ENCODE data around the gene NDST1.

The NDST1 gene

DNA sequence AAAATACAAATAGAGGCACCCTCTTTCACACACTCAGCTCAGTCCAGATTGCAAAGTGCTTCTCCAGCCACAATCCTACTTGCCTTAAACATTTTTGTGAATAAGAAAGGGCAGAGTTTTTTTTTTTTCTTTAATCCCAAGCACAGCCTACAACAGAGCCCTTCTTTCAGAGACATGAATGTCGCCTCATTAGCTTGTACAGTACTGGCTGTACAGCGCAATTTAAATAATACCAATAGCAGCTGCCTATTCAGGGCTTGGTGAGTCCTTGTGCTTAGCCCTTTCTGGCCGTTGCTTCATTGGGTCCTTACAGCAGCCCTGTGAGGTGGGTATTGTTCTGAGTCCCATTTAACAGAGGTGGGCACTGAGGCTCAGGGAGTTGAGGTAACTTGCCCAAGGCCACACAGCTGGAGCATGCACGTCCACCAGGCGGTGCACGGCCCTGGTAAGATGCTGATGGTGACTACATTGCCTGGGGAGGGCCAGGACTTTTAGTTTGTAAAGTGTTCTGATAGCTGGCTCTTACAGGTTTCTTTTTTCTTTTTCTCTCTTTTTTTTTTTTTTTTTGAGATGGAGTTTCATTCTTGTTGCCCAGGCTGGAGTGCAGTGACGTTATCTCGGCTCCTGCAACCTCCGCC lies 23.1 kb downstream of the NDST1 start:
- Histone ChIP-seq H3K4me1 (ENCODE audit: insufficient read depth, low read length) (no peaks in the 10 kb centered on the region), H3K36me3 (ENCODE audit: insufficient read depth, low read length) (no peaks in the 10 kb centered on the region), H2AFZ (ENCODE audit: low read depth, low read length) (no peak overlapping the region), H3K79me2 (ENCODE audit: insufficient read depth, low read length) (no peaks in the 10 kb centered on the region), H3K4me3 (ENCODE audit: low read depth in 1 of 2, low read length in 2 of 2) (no peak overlapping the region), H3K27me3 (ENCODE audit: insufficient read depth, low read length, poor library complexity) (peaks cover 17% of the 10 kb centered on the region), H3K27ac (ENCODE audit: low read length) (no peak overlapping the region), H4K20me1 (ENCODE audit: insufficient read depth, low read length) (no peaks in the 10 kb centered on the region), H3K4me2 (ENCODE audit: insufficient read depth, low read length) (no peak overlapping the region), H3K9ac (ENCODE audit: low read depth, low read length) (no peak overlapping the region), H3K9me3 (ENCODE audit: insufficient read depth, low read length, severe bottlenecking) (no peaks in the 10 kb centered on the region)
- no peak for TF ChIP-seq EZH2 (IDR thresholded peaks at IDR 0.05; ENCODE audit: borderline replicate concordance, low read depth, low read length, severe bottlenecking)
- TF ChIP-seq, protein P1, sequence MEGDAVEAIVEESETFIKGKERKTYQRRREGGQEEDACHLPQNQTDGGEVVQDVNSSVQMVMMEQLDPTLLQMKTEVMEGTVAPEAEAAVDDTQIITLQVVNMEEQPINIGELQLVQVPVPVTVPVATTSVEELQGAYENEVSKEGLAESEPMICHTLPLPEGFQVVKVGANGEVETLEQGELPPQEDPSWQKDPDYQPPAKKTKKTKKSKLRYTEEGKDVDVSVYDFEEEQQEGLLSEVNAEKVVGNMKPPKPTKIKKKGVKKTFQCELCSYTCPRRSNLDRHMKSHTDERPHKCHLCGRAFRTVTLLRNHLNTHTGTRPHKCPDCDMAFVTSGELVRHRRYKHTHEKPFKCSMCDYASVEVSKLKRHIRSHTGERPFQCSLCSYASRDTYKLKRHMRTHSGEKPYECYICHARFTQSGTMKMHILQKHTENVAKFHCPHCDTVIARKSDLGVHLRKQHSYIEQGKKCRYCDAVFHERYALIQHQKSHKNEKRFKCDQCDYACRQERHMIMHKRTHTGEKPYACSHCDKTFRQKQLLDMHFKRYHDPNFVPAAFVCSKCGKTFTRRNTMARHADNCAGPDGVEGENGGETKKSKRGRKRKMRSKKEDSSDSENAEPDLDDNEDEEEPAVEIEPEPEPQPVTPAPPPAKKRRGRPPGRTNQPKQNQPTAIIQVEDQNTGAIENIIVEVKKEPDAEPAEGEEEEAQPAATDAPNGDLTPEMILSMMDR (IDR thresholded peaks at IDR 0.05; ENCODE audit: borderline replicate concordance, extremely low read depth, low read length, poor library complexity, severe bottlenecking) = no peak
- ATAC-seq (ENCODE audit: insufficient read depth, low read depth) (no peak), DNase-seq (no peak)

DNA sequence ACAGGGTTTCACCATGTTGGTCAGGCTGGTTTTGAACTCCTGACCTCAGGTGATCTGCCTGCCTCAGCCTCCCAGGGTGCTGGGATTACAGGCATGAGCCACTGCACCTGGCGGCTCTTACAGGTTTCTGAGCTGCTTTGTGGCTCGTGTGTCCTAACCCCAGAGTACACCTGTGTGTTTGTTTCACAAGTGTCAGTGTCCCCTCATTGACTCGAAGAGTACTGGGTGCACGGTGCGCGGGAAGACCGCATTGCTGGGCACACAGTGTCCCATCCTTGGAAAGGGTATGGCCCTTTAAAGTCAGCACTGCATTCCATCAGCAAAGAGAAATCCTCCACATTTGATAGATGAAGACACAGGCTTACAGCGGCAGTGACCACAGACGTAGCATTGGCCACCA lies 23.8 kb downstream of the NDST1 start:
- Histone ChIP-seq H3K79me2 (ENCODE audit: insufficient read depth, low read length) (no peaks in the 10 kb centered on the region), H3K4me3 (ENCODE audit: low read depth in 1 of 2, low read length in 2 of 2) (no peak overlapping the region), H3K27ac (ENCODE audit: low read length) (no peak overlapping the region), H3K4me2 (ENCODE audit: insufficient read depth, low read length) (no peak overlapping the region), H3K9me3 (ENCODE audit: insufficient read depth, low read length, severe bottlenecking) (no peaks in the 10 kb centered on the region), H2AFZ (ENCODE audit: low read depth, low read length) (no peak overlapping the region), H3K4me1 (ENCODE audit: insufficient read depth, low read length) (no peaks in the 10 kb centered on the region), H4K20me1 (ENCODE audit: insufficient read depth, low read length) (no peaks in the 10 kb centered on the region), H3K9ac (ENCODE audit: low read depth, low read length) (no peak overlapping the region), H3K36me3 (ENCODE audit: insufficient read depth, low read length) (no peaks in the 10 kb centered on the region), H3K27me3 (ENCODE audit: insufficient read depth, low read length, poor library complexity) (peaks cover 17% of the 10 kb centered on the region)
- no peak for ATAC-seq (ENCODE audit: insufficient read depth, low read depth)
- TF ChIP-seq, protein P1 (IDR thresholded peaks at IDR 0.05; ENCODE audit: borderline replicate concordance, extremely low read depth, low read length, poor library complexity, severe bottlenecking) = no peak
- TF ChIP-seq EZH2 (IDR thresholded peaks at IDR 0.05; ENCODE audit: borderline replicate concordance, low read depth, low read length, severe bottlenecking) = no peak
- no peak for DNase-seq

DNA sequence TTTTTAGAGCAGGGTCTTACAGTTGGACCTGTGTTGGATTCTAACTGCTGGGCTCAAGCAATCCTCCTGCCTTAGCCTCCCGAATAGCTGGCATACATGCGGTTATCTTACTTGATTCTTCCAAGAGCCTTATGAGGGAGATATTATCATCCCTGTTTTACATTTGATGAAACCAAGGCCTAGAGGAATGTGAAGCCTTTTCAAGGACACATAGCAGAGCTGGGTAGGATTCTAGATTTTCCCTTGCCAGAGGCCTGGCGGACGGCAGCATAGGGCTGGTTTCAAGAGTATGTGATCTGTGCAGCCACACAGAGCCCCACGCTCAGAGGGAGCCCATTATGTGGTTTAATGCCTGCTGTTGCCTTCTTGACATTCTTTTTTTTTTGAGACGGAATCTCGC lies 24.2 kb downstream of the NDST1 start:
- no peak overlapping the region for H3K4me2 ChIP-seq (ENCODE audit: insufficient read depth, low read length)
- ATAC-seq (ENCODE audit: insufficient read depth, low read depth) (no peak), DNase-seq (no peak)
- no peaks in the 10 kb centered on the region for H3K36me3 ChIP-seq (ENCODE audit: insufficient read depth, low read length)
- no peak overlapping the region for H3K27ac ChIP-seq (ENCODE audit: low read length)
- no peaks in the 10 kb centered on the region for H3K9me3 ChIP-seq (ENCODE audit: insufficient read depth, low read length, severe bottlenecking)
- H3K4me1 ChIP-seq (ENCODE audit: insufficient read depth, low read length) = no peaks in the 10 kb centered on the region
- no peaks in the 10 kb centered on the region for H3K79me2 ChIP-seq (ENCODE audit: insufficient read depth, low read length)
- no peak overlapping the region for H3K9ac ChIP-seq (ENCODE audit: low read depth, low read length)
- TF ChIP-seq EZH2 (IDR thresholded peaks at IDR 0.05; ENCODE audit: borderline replicate concordance, low read depth, low read length, severe bottlenecking) = no peak
- TF ChIP-seq, protein P1 (IDR thresholded peaks at IDR 0.05; ENCODE audit: borderline replicate concordance, extremely low read depth, low read length, poor library complexity, severe bottlenecking) = no peak
- no peaks in the 10 kb centered on the region for H4K20me1 ChIP-seq (ENCODE audit: insufficient read depth, low read length)
- H2AFZ ChIP-seq (ENCODE audit: low read depth, low read length) = no peak overlapping the region
- no peak overlapping the region for H3K4me3 ChIP-seq (ENCODE audit: low read depth in 1 of 2, low read length in 2 of 2)
- H3K27me3 ChIP-seq (ENCODE audit: insufficient read depth, low read length, poor library complexity) = peaks cover 17% of the 10 kb centered on the region
